Stimulated activated CD4-positive, alpha-beta T cell treated with anti-CD3 and anti-CD28 coated beads, Interleukin-2, amount 100 ng/mL, for 4 hours (primary cell): ENCODE data around the gene GOLGA6A.
A peak's percentile ranks its signal among the peaks of the same experiment; 100 is the strongest.
"Not testable (repeated sequence)": the region's sequence is repeated elsewhere in the genome, so short reads cannot be mapped to it uniquely, and the experiment has no call there.

ENCODE experiments used
- DNase-seq: peaks from one replicate; pipeline ENCODE4 v3.0.0-alpha.2; 2020; ENCODE audit warnings: low read depth

The GOLGA6A gene

DNA sequence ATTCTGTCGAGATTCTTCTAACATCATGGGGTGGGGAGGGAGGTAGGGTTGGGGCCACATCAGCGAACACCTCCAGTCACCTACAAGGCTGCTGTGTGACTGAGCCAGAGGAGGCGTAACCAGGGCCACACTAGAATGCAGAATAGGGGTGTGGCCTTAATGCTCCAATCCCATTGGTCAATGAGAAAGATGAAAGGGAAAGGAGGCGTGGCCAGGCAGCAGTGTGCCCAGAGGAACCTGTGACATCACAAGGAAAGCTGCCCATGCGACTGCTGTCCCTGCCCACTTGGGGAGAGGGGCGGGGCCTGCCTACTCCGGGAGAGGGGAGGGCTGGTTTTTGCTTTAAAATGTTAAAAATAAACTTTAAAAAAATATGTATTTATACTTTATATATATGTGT, at the start of gene GOLGA6A:
GOLGA6A (minus strand) TSS at position 101 of the 400 bp plus-strand sequence; CDS start at position 60, 41 bp downstream.
- not testable (repeated sequence) for DNase-seq

GRCh38 chr15:74131628-74132413, 49.5 kb upstream of the GOLGA6A start:
- no peak for DNase-seq

- no peak for DNase-seq
These were observed 48.7 kb upstream of the GOLGA6A start for GRCh38 chr15:74130849-74131627.

DNA sequence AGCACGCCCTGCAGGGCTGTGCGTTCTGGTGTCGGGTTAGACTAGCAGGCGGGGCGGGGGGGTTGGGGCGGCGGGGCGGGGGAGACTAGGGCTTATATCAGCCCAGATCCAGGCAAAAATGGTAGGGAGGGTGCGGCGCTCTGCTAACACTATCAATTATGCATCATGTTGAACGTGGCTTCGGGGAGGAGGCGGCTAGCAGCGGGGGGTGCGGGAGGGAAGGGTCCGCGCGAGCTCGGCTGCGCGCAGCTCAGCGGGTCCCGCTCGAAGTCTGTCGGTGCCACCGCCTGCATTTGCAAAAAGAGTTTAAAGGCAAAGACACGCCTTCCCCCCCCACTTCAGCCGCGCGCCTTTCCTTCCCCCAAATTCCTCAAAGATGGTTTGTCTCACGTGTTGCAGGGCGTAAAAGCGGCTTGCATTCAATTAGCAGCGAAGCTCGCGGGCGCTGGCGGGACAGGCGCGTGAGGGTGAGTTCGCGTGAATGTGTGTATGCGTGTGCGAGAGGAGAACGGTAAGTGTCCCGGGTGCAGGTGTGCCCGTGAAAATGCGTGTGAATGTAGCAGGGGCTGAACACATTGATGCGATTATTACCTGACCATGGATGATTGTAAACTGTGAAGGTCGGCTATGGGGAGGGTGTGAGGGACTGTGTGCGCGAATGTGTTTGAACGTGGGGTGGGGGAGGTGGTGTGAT, 48.0 kb upstream of the GOLGA6A start, which contains the start of gene ISLR2:
ISLR2 (plus strand) TSS at position 432 of the 694 bp plus-strand sequence. CDS start 2,169 bp downstream, outside the sequence.
- DNase-seq, result no peak

DNA sequence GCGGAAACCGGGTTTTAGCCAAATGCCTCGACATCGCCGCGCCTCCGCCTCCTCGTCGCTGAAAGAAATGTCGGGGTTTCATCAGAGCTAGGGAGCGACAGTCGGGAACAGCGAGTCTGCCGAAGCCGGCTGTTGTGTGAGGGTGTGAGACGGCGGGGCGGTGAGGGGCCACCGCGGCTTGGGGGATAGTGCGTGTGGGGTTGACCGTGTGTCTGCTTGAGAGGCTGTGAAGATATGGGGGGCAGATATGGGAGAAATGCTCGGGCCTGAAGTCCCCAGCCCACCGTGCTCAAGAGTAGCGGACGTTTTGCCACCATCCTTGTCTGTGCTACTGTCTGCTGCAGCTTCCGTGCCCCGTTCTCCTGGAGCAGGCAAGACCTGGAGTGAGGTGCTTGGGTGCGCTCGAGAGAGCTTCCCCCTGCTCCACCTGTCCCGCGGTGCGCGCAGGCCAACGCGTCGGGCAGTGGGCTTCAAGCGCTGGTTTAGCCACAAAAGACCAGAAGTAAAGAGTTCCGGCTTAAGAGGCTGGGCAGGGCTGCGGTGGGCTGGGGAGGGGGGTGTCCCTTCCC, 47.3 kb upstream of the GOLGA6A start:
- no peak for DNase-seq

- DNase-seq, result no peak
These were observed 46.6 kb upstream of the GOLGA6A start for GRCh38 chr15:74128785-74129585.

DNA sequence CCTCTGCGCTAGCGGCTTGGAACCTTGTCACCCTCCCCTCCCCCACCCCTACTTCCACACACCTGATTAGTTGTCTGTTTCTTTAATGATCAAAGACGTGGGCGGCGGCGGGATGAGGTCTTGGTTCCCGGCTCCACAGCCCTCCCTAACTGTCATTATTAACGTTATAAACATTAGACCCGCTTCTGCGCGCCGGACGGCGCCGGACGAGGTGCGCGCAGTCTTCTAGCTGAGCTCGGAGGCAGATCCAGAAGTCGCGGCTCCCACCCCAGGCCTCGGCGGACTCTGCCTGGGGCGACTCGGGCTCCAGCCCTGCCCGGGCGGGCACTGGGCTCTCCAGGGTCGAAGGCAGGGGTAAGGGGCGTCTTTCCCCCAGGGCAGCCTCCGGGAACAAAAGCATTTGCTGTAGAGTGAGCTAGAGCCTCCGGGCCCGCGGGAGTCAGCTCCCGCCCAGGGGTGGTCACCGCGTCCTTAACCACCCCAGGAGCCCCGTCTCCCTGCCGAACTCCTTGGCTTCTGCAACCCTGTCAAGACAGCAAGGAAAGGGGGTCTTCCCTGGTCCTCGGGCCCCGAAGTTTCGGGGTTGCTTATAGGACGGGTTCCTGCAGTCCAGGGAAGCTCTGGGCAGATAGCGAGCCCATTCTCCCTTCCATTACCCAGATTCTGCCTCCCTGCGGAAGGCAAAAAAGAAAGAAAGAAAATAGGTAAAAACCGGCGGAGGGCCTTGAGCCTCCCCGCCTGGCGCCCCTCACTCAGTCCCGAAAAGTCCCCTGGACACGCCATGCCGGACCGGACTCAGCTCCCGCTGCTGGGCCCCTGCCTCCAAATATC, 45.8 kb upstream of the GOLGA6A start:
- no peak for DNase-seq

- peak; percentile 73 for DNase-seq
These were observed 45.1 kb upstream of the GOLGA6A start for GRCh38 chr15:74127255-74127953.

GRCh38 chr15:74124759-74125158, 42.4 kb upstream of the GOLGA6A start:
- DNase-seq, result no peak

DNA sequence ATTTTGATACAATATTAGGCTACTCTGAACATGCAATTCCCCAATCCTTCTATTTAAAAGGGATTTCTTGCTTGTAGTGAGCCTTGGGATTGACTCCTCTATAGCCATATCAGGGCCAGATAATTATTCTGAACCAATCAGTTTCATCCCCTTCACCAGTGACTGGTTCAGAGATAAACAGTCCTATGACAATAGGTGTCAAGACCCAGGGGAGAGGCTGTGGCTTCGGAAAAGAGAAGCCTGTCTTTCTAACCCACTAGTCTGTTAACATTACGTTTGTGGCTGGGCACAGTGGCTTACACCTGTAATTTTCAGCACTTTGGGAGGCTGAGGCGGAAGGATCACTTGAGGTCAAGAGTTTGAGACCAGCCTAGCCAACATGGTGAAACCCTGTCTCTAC, 41.8 kb upstream of the GOLGA6A start:
- no peak for DNase-seq

DNA sequence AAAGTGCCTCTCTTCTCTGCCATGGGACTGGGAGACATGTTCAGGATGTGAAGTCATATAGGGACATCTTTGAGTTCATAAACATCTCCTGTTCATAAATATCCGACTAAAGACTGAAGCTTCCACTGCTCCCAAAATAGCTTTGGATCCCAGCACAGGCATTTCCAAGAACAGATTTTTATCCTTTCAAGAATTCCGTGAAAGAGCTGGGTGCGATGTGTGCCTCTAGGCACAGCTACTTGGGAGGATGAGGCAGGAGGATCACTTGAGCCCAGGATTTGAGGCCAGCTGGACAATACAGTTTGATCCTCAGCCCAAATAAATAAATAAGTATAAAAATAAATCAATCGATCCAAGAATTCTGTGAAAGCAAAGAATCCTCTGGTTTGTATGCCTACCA, 41.3 kb upstream of the GOLGA6A start:
- DNase-seq, result no peak

DNA sequence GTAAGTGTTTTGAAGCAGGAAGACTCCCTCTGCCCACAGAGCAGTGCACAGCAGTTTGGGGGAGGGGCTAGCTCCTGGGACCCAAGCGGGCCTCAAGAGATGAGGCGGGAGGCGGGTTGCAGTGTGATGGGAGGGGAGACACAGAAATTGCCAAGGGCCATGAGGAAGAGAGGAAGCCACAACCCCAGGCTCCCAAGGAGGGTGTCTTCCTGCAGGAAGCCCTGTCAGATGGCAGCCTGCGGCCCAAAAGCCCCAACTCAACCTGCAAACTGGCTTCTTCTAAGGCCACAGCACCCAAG, 40.7 kb upstream of the GOLGA6A start:
- DNase-seq, result no peak

DNA sequence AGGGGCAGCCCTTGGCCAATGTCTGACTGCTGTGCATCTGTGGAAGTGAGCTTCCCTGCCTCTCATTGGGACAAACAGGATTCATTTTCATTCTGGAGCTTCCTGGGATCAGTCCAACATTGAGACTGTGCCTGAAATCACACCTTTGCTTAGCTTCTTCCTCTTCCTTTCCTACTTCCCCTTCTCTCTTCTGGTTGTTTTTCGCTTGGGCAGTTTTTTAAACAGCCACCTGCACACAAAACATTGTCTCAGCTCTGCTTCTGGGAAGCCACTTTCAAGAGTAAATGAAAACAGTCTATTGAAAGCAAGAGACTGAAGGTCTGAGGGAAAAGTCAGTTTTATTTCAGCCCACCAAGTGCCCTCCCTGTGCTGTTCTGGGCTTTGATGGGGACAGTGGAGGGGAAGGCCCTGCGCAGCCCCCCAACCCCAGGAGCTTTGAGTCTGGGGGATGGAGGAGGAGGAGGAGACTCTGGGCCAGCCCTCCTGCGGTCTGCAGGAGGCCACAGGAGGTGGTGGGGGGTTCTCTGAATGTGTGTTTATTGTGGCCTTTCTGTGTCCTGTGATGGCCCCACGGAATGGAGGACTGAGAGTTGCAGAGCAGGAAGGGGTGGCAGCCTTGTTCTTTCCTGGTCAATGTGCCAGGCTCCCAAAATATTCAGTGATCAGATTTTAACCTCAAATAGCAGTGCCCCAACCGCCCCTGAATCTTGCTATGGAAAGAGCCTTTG, 40.2 kb upstream of the GOLGA6A start:
- DNase-seq, result no peak

DNA sequence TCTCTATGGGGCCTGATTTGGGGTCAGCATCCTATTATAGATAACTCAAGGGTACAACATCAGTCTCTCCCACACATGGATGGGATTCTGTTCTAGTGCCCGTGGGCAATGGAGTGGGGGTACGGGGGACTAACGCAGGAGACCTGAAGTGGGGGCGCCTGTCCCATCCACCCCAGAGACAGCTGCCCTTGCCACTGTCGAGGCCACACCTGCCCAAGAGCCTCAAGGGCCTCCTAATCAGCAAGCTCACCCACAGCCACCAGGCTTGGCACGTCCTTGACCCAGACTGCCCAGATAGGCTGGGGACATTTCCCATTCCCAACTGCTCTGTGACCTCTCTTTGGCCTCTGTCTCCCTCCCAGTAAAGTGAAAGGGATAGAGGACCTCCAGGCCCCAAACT, 39.5 kb upstream of the GOLGA6A start:
- no peak for DNase-seq

GRCh38 chr15:74121039-74121438, 38.7 kb upstream of the GOLGA6A start:
- DNase-seq, result no peak

GRCh38 chr15:74120426-74120825, 38.1 kb upstream of the GOLGA6A start:
- DNase-seq, result no peak

GRCh38 chr15:74109713-74110112, 27.4 kb upstream of the GOLGA6A start:
- no peak for DNase-seq

GRCh38 chr15:74108611-74109010, 26.3 kb upstream of the GOLGA6A start:
- not testable (repeated sequence) for DNase-seq

GRCh38 chr15:74108111-74108510, 25.8 kb upstream of the GOLGA6A start:
- DNase-seq, result no peak
